GM13977 (cell line): ENCODE measurements around the gene ZNRF2.

Experiments used
- DNase-seq: peaks from one replicate; pipeline ENCODE4 v3.0.0; 2012; ENCODE audit warnings: low spot score
- CTCF ChIP-seq: IDR thresholded peaks from 2 replicates; pipeline ENCODE4 v1.5.1; 2012; ENCODE audit warnings: mild to moderate bottlenecking, control low read depth; ENCODE audit not compliant: insufficient read depth; ENCODE audit errors: extremely low read depth, missing control alignments
- in situ Hi-C: fragments of 300-500 bp; cut with MboI; formaldehyde crosslinking; loops from one replicate; pipeline ENCODE4 v1.12.0; 2022; ENCODE audit warnings: low sequenced_read_pairs, low pct_unique_long_range_greater_than_20kb, mixed read lengths, inconsistent platforms; ENCODE audit not compliant: unreplicated experiment

Gene ZNRF2

DNA sequence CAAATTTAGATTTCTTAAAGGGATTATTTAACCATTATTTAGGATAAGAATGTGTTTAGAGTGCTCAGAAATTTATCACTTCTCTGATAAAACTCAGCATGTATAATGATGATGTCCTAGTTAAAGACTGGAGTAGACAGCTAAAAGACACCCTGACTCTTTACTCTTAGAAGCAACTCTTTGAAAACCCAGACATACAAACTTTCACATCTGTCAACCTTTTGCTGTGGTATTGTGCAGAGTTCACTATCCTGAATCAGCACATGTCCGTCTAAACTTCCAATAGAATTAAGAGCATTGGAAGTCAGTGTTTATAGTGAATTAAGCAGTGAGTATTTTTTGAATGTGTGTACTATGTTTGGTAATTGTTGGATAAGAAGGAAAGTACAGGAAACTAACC is 24.9 kb downstream of the ZNRF2 start:
- no peak for TF ChIP-seq CTCF
- in situ Hi-C loops, result no loop called here
- DNase-seq, result no peak

DNA sequence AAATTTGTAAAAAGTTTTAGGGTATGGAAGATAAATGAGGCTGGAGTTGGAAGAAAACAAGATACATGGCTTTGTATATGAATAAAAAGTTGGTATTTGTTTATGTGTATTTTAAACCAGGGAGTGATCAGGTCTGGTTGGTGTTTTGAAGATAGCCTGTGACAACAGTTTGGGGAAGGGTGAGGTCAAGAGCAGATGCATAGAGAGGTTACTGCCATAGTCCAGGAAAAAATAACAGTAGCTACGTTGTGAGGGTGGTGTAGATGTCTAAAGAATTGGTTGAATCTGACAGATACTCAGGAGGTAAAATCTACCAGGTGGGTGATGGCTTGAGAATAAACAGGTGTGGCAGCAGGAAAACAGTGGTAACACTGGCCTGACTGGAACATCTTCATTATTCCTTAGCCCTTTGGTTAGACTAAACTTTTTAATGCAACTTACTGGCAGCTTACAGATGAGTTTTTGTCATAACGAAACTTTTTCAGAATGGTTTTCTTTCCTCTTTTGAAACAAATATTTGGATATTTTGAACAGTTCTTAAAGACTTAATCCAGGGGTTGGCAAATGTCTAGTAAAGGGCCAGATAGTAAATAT is 25.5 kb downstream of the ZNRF2 start:
- no peak for DNase-seq
- in situ Hi-C loops, result no loop called here
- TF ChIP-seq CTCF, result no peak

GRCh38 chr7:30310674-30311362 is 26.4 kb downstream of the ZNRF2 start:
- no peak for TF ChIP-seq CTCF
- DNase-seq, result no peak
- in situ Hi-C loops, result no loop called here

DNA sequence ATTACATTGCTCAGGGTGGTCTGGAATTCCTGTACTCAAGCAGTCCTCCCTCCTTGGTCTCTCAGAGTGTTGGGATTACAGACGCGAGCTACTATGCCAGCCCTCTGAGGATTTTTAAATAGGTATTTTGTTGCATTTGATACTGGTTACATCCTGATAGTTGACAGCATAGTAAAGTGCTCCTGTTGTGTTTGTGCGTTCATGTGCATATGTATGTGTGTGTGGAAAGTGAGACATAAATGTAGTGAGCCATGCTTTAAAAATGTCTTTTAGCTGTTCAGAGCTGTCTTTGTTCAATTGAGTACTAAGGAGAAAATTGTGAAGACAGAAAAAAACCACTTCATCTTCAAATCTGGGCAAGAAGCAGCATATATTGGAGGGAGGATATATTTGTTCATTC is 27.8 kb downstream of the ZNRF2 start:
- in situ Hi-C loops, result no loop called here
- DNase-seq, result no peak
- TF ChIP-seq CTCF, result no peak

DNA sequence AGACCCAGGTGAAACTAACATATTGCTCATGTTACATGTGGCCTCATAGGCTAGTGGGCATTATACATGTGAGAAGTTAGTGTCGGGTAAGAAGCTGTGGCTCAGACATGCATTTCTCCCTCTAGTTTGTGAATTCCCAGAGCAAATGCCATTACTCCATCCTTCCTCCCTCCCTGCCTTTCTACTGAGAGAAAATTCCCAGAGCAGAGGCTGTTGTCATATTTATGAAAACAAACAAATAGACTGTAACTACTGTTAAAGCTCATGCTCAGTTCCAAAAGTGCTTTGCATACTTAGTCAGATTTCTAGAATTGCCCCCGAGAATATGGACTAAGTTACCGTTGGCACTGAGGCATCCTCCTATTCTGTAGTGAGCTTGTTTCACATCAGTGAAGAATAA is 29.0 kb downstream of the ZNRF2 start:
- in situ Hi-C loops, result no loop called here

DNA sequence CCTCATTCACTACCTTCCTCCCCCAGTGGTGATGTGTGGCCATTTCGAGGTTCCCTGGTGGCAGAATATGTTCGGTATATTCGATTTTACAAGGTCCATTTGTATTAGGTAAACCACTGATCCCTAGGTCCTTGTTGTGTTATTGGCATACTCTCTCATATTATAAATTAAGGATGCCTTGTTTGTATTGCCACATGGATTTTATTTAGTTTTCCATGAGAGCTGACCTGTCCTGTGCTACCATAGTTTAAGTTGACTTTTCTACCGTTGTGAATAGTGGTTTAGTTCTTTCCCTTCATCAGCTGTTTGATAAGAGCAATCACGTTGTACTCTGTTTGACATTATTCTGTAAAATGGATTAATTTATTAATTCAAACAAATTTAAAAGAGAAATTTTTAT is 29.4 kb downstream of the ZNRF2 start:
- in situ Hi-C loops, result no loop called here
- no peak for TF ChIP-seq CTCF
- DNase-seq, result no peak

More for the DNA sequence above, 29.0 kb downstream of the ZNRF2 start:
- DNase-seq, result no peak
- TF ChIP-seq CTCF, result no peak

DNA sequence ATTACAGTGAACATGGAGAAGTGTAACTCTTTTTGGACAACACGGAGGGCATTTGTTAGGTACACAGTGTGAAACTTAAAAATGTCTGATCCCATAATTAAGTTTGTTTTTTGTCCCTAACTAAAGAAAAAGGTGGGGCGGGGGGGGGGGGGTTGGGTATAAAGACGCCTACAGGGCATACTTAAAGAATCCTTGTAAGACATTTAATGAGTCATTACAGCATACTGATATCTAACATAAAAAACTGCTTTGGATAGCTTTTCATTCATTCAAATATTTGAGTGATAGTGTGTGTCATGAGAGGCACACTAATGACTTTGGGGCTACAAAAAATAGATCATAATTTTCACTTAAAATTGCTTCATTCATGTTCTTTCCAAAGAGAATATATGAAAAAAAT is 31.2 kb downstream of the ZNRF2 start:
- TF ChIP-seq CTCF, result no peak
- DNase-seq, result no peak
- in situ Hi-C loops, result no loop called here
